SW480 (cell line): ENCODE results near the gene RAI14.
"Not testable (repeated sequence)": the region's sequence is repeated elsewhere in the genome, so short reads cannot be mapped to it uniquely, and the experiment has no call there.

ENCODE experiments used
- DNase-seq: peaks from one replicate; pipeline ENCODE4 v3.0.0-alpha.2; 2016; ENCODE audit warnings: low spot score

RAI14 gene

GRCh38 chr5:34731435-34732232 lies 75.5 kb downstream of the RAI14 start:
- no peak for DNase-seq

GRCh38 chr5:34734326-34734725 lies 78.2 kb downstream of the RAI14 start:
- DNase-seq = no peak

DNA sequence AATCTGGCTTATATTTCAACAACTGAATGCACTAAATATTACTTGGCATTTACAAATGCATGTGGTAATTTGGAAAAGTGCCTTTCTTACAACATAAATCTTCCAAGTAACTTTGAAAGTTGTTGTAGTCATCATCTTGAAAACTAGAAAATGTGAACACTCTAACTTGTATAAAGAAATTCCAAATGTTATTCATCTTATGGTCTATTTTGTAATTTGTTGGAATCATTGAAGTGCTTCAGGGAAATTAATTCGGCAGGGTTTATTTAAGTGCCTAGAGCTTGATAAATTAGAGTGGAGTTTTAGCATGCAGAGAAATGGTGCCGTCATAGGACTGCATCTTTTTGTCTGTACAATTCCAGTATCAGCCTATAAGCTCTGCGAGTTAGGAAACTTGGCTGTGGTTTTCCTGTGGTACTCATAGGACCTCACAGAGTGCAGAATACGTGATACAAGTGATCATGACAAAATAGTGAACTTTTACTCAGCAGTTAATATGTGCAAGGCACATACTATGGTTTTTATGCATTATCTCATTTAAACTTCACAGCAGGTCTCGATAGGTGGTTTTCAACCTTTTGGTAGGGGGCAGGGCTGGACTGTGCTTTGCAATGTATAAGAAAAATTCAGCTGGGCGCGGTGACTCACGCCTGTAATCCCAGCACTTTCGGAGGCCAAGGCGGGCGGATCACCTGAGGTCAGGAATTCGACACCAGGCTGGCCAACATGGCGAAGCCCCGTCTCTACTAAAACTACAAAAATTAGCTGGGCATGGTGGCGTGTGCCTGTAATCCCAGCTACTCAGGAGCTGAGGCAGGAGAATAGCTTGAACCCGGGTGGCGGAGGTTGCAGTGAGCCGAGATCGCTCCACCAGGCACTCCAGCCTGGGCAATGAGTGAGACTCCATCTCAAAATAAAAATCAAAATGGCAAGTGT lies 79.6 kb downstream of the RAI14 start:
- DNase-seq = no peak

- no peak for DNase-seq
Measured at GRCh38 chr5:34736445-34737115, 80.5 kb downstream of the RAI14 start.

DNA sequence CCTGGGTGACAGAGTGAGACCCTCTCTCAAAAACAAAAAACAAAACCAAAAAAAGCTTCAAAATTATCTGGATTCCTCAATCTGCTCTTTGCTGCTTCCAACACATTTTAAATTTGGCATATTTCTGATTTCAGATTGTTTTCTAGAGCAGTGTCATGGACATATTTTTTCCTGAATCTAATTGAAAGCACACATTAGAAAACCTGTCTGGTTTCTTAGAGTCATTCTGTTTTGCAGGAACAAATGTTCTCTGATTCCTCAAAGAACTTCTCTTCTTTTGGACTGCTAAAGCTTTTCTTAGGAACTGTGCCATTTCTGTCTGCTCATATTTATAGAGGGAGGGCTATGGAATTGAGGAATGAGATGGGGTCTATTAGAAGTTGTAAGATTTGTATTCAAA lies 81.6 kb downstream of the RAI14 start:
- no peak for DNase-seq

DNA sequence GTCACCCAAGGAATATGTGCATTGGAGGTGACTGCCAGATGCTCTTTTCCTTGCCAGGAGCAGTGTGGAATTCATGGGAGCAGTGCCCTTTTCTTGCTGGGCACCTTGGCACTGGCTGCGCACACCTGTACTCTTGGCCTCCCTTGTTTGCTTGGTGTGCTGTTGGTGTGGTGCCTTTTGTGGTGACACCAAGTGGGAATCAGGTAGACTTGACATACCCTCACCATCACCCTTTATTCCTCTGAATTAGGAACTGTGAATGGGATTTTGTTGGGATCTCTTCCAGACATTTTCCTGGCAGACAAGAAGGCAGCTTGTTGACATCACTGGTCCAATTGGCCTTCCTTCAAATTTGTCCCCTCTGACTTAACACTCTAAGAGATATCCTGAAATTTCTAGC lies 82.3 kb downstream of the RAI14 start:
- DNase-seq = no peak

GRCh38 chr5:34740389-34740806 lies 84.3 kb downstream of the RAI14 start:
- DNase-seq = no peak

- no peak for DNase-seq
Measured at GRCh38 chr5:34742061-34742460, 85.9 kb downstream of the RAI14 start.

DNA sequence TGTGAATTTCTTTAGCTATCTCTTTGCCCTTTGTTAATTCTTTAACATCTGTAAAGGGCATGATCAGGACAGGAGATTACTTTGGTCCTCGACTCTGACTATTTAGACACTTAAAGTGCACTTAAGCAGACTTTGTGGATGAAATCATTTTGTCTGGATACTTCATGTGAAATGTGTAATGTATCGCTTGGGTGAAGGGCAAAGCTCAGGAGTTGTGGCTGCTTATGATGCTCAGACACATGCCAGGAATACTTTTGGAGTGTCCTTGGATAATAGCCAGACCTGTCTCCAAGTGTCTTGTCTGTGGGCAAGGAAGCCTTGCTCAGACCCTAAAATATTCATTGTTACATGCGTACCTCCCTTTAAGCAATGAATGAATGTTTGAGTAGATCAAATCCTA lies 87.8 kb downstream of the RAI14 start:
- DNase-seq = no peak

- DNase-seq = no peak
Measured at GRCh38 chr5:34748431-34748830, 92.3 kb downstream of the RAI14 start.

GRCh38 chr5:34749431-34749873 lies 93.3 kb downstream of the RAI14 start:
- DNase-seq = no peak

DNA sequence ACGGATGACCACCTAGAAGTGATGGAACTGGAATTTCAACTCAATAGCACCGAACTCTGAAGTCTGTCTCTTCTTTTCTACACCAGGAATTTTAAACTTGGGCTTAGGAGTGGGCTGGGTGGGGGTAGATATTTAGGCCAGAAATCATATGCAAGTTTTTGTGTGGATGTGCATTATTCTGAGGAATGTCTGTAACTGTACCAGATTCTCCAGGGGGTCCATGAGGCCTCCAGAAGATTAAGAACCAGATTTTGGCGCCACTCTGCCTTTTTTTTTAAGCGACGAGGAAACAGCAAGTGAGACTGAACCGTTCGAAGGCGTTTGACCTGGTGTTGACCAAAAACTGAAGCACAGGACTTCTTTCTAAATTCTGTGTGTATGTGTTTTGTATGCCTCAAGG lies 94.1 kb downstream of the RAI14 start:
- no peak for DNase-seq

DNA sequence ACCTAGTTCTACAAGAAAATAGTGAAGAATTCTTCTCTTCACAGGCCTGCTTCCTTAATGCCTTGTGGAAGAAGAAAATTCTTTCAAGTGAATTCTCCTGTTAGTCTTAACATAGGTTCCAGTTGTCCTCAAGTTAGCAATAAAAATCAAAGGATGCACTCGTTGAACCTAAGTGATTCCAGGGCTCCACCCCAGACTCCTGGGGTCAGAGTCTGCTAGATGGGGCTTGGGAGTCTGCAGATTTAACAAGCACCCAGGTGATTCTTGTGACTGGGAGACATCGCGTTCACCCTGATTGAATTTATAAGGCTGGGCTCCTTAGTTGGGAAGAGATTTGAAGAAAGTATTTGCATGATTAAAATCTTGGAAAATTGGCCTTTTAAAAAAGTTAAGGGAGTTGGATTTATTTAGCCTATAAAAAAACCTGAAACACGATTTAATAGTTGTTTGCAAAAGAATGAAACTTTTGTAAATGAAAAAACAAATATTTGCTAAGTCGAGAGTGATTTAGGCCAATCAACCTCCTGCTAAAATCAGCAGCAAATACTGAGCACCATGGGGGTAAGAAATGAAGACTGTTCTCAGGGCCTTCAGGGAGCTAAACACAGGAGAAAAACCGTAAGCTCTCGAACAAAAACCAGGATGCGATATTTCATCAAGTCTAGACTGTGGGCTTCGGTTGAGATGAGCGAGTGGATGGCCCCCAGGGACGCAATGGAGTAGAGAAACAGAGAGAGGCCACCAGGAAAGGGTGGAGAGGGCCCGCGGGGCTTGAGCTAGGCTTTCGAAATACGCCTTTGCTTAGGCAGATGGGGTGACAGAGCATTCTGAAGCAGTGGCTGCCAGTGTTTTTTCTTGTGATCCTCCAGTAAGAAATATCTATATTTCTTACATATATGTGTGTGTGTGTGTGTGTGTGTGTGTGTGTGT lies 95.9 kb downstream of the RAI14 start:
- DNase-seq = no peak

- DNase-seq = not testable (repeated sequence)
Measured at GRCh38 chr5:34753236-34753635, 97.1 kb downstream of the RAI14 start.

DNA sequence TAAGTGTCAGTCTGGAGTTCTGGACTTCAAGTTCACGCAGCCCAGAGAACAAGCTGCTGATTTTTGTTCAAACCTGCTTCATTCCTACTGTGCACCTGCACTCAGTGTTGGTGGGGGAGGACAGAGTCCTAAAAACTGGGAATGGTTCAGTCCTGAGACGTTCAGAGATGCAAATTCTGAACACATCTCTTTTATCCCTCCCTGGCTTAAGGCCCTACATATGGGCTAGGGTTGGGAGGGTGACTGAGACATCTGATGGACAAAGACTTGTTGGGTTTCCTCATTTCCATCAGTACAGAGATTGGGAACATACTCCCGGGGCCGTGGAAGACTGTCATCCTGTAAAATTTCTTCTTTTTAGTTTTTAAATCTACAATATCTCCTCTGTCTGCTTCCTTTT lies 99.8 kb downstream of the RAI14 start:
- DNase-seq = no peak

- DNase-seq = no peak
Measured at GRCh38 chr5:34756781-34757624, 100.9 kb downstream of the RAI14 start.

DNA sequence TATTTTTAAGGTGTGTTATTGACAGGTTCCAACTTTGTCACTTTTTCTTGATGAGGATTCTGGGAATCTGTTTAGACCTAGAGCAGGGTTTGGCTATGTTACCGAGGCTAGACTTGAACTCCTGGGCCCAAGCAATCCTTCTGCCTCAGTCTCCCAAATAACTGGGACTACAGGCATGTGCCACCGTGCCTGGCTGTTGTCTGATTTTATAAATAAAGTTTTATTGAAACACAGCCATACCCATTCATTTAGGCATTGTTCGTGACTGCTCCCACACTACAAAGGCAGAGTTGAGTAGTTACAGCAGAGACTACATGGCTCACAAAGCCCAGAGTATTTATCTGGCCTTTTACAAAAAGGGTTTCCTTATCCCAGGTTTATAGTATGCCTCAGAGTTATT lies 102.4 kb downstream of the RAI14 start:
- no peak for DNase-seq

DNA sequence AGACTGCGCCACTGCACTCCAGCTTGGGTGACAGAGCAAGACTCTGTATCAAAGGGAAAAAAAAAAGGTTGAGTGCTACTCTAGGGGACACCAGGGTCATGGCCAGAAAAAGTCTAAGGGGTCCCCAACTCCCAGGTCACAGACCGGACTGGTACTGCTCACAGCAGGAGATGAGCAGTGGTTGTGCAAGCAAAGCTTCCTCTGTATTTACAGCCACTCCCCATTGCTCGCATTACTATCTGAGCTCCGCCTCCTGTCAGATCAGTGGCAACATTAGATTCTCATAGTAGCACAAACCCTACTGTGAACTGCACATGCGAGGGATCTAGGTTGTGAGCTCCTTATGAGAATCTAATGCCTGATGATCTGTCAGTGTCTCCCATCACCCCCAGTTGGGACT lies 103.1 kb downstream of the RAI14 start:
- not testable (repeated sequence) for DNase-seq

DNA sequence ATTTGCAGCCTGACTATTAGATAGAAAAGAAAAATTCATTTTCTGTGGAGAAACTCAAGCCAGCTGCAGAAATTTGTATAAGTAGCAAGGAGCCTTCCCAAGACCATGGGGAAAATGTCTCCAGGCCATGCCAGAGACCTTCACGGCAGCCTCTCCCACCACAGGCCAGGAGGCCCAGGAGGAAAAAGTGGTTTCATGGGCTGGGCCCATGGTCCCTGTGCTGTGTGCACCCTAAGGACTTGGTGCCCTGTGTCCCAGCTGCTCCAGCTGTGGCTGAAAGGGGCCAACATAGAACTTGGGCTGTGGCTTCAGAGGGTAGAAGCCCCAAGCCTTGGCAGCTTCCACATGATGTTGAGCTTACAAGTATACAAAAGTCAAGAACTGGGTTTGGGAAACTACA lies 109.5 kb downstream of the RAI14 start:
- DNase-seq = no peak

DNA sequence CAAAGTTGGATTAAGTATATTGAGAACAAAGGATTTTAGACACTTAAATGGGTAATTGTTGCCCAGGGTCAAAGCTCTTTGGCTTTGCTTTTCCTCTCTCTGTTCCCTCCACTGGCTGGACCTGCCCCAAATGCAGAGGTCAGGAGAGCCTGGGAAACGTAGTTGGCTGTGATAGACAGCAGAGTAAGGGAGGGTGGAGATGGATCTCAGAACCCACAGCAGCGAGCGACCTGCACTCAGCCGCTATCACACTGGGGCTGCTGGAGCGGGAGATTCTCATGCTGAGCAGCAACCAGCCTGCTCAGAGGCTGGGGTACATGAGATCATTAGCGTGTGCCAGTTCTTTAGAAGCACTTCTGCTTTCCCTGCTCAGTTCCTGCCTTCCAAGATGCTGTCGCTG lies 111.1 kb downstream of the RAI14 start:
- no peak for DNase-seq
